ENCODE results near the gene FCSK. TPM values are rescaled to one million over a fixed set of nuclear protein-coding genes. Genes with fewer than 3 reads are reported as not detected.

Gene FCSK
- total and polyA plus RNA-seq, 2 of the 8 experiments (the other 6 are each of a cell fraction or from before 2014, with no cell fraction given) = 4.6 to 5.1 TPM

GRCh38 chr16:70473446-70474319 is 19.3 kb downstream of the FCSK start (continued):
- TF ChIP-seq, protein P1, sequence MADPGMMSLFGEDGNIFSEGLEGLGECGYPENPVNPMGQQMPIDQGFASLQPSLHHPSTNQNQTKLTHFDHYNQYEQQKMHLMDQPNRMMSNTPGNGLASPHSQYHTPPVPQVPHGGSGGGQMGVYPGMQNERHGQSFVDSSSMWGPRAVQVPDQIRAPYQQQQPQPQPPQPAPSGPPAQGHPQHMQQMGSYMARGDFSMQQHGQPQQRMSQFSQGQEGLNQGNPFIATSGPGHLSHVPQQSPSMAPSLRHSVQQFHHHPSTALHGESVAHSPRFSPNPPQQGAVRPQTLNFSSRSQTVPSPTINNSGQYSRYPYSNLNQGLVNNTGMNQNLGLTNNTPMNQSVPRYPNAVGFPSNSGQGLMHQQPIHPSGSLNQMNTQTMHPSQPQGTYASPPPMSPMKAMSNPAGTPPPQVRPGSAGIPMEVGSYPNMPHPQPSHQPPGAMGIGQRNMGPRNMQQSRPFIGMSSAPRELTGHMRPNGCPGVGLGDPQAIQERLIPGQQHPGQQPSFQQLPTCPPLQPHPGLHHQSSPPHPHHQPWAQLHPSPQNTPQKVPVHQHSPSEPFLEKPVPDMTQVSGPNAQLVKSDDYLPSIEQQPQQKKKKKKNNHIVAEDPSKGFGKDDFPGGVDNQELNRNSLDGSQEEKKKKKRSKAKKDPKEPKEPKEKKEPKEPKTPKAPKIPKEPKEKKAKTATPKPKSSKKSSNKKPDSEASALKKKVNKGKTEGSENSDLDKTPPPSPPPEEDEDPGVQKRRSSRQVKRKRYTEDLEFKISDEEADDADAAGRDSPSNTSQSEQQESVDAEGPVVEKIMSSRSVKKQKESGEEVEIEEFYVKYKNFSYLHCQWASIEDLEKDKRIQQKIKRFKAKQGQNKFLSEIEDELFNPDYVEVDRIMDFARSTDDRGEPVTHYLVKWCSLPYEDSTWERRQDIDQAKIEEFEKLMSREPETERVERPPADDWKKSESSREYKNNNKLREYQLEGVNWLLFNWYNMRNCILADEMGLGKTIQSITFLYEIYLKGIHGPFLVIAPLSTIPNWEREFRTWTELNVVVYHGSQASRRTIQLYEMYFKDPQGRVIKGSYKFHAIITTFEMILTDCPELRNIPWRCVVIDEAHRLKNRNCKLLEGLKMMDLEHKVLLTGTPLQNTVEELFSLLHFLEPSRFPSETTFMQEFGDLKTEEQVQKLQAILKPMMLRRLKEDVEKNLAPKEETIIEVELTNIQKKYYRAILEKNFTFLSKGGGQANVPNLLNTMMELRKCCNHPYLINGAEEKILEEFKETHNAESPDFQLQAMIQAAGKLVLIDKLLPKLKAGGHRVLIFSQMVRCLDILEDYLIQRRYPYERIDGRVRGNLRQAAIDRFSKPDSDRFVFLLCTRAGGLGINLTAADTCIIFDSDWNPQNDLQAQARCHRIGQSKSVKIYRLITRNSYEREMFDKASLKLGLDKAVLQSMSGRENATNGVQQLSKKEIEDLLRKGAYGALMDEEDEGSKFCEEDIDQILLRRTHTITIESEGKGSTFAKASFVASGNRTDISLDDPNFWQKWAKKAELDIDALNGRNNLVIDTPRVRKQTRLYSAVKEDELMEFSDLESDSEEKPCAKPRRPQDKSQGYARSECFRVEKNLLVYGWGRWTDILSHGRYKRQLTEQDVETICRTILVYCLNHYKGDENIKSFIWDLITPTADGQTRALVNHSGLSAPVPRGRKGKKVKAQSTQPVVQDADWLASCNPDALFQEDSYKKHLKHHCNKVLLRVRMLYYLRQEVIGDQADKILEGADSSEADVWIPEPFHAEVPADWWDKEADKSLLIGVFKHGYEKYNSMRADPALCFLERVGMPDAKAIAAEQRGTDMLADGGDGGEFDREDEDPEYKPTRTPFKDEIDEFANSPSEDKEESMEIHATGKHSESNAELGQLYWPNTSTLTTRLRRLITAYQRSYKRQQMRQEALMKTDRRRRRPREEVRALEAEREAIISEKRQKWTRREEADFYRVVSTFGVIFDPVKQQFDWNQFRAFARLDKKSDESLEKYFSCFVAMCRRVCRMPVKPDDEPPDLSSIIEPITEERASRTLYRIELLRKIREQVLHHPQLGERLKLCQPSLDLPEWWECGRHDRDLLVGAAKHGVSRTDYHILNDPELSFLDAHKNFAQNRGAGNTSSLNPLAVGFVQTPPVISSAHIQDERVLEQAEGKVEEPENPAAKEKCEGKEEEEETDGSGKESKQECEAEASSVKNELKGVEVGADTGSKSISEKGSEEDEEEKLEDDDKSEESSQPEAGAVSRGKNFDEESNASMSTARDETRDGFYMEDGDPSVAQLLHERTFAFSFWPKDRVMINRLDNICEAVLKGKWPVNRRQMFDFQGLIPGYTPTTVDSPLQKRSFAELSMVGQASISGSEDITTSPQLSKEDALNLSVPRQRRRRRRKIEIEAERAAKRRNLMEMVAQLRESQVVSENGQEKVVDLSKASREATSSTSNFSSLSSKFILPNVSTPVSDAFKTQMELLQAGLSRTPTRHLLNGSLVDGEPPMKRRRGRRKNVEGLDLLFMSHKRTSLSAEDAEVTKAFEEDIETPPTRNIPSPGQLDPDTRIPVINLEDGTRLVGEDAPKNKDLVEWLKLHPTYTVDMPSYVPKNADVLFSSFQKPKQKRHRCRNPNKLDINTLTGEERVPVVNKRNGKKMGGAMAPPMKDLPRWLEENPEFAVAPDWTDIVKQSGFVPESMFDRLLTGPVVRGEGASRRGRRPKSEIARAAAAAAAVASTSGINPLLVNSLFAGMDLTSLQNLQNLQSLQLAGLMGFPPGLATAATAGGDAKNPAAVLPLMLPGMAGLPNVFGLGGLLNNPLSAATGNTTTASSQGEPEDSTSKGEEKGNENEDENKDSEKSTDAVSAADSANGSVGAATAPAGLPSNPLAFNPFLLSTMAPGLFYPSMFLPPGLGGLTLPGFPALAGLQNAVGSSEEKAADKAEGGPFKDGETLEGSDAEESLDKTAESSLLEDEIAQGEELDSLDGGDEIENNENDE (IDR thresholded peaks at IDR 0.05; ENCODE audit: insufficient replicate concordance, low read length) = no peak
- no peak for TF ChIP-seq EGR1 (IDR thresholded peaks at IDR 0.05; ENCODE audit: borderline replicate concordance, low read depth, low read length)
- TF ChIP-seq POLR2AphosphoS5 (IDR thresholded peaks at IDR 0.05; ENCODE audit: low read depth, low read length) = no peak
- no peak for TF ChIP-seq EP300 (IDR thresholded peaks at IDR 0.05; ENCODE audit: borderline replicate concordance in 1 of 2, low read depth in 2 of 2, low read length in 2 of 2)
- no peak for TF ChIP-seq KDM4A (IDR thresholded peaks at IDR 0.05; ENCODE audit: low read depth, low read length, severe bottlenecking)
- no peak for TF ChIP-seq TAF1 (IDR thresholded peaks at IDR 0.05; ENCODE audit: low read depth, low read length)
